Measurements from ENCODE around the gene FAM228B.

Gene FAM228B

GRCh38 chr2:24179683-24180082, 56.4 kb downstream of the FAM228B start:
- Histone ChIP-seq H3K9ac (ENCODE audit: low read depth, low read length, poor library complexity, severe bottlenecking) (no peak overlapping the region), H3K4me1 (ENCODE audit: insufficient read depth, low read length, poor library complexity, severe bottlenecking) (peaks cover 15% of the 10 kb centered on the region), H3K36me3 (ENCODE audit: insufficient read depth, low read length) (no peaks in the 10 kb centered on the region), H3K4me2 (ENCODE audit: low read depth, low read length, poor library complexity, severe bottlenecking) (peak overlapping the region; percentile 26), H3K79me2 (ENCODE audit: insufficient read depth, low read length) (no peaks in the 10 kb centered on the region), H3K4me3 (ENCODE audit: low read length, poor library complexity, severe bottlenecking) (peak overlapping the region; percentile 0), H4K20me1 (ENCODE audit: insufficient read depth, low read length, poor library complexity, severe bottlenecking) (no peaks in the 10 kb centered on the region), H2AFZ (ENCODE audit: low read length) (peak overlapping the region; percentile 58; the same call in 1 of the 2 replicates), H3K9me3 (ENCODE audit: insufficient read depth, low read depth, low read length) (no peaks in the 10 kb centered on the region), H3K27me3 (ENCODE audit: insufficient read depth, low read length, poor library complexity, severe bottlenecking) (no peaks in the 10 kb centered on the region), H3F3A (ENCODE audit: low read depth) (no peaks in the 10 kb centered on the region), H3K9me2 (replicated peaks; ENCODE audit: low read depth, low read length) (no peaks in the 10 kb centered on the region)
- TF ChIP-seq, protein P1, sequence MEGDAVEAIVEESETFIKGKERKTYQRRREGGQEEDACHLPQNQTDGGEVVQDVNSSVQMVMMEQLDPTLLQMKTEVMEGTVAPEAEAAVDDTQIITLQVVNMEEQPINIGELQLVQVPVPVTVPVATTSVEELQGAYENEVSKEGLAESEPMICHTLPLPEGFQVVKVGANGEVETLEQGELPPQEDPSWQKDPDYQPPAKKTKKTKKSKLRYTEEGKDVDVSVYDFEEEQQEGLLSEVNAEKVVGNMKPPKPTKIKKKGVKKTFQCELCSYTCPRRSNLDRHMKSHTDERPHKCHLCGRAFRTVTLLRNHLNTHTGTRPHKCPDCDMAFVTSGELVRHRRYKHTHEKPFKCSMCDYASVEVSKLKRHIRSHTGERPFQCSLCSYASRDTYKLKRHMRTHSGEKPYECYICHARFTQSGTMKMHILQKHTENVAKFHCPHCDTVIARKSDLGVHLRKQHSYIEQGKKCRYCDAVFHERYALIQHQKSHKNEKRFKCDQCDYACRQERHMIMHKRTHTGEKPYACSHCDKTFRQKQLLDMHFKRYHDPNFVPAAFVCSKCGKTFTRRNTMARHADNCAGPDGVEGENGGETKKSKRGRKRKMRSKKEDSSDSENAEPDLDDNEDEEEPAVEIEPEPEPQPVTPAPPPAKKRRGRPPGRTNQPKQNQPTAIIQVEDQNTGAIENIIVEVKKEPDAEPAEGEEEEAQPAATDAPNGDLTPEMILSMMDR (conservative IDR thresholded peaks at IDR 0.05; ENCODE audit: low read length), result no peak
- TF ChIP-seq EZH2phosphoT487 (IDR thresholded peaks at IDR 0.05; ENCODE audit: borderline replicate concordance), result no peak

DNA sequence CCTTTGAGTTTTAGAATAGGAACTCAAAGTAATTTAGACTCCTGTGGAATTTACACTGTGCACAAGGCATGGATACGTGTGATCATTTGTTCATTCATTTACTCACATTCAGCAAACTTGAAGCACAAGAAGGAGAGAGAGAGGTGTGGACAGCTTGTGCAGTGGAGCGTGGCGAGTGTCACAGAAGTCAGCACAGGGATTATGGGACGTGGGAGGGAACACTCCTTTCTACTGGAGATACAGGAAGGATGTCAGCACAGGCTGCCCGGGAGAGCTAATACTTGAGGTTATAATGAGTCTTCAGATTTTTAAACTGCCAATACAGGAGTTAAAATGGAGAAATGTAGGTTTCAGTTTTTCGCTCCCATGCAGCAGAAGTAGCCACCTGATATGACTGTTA, 58.6 kb downstream of the FAM228B start:
- Histone ChIP-seq H3F3A (ENCODE audit: low read depth) (no peaks in the 10 kb centered on the region), H3K4me2 (ENCODE audit: low read depth, low read length, poor library complexity, severe bottlenecking) (no peak overlapping the region), H2AFZ (ENCODE audit: low read length) (0 out of 2 replicates have a peak overlapping the region, but pooled peaks have one; percentile 27), H3K9ac (ENCODE audit: low read depth, low read length, poor library complexity, severe bottlenecking) (no peak overlapping the region), H4K20me1 (ENCODE audit: insufficient read depth, low read length, poor library complexity, severe bottlenecking) (no peaks in the 10 kb centered on the region), H3K9me2 (replicated peaks; ENCODE audit: low read depth, low read length) (no peaks in the 10 kb centered on the region), H3K4me3 (ENCODE audit: low read length, poor library complexity, severe bottlenecking) (no peak overlapping the region), H3K36me3 (ENCODE audit: insufficient read depth, low read length) (no peaks in the 10 kb centered on the region), H3K27me3 (ENCODE audit: insufficient read depth, low read length, poor library complexity, severe bottlenecking) (no peaks in the 10 kb centered on the region), H3K79me2 (ENCODE audit: insufficient read depth, low read length) (no peaks in the 10 kb centered on the region), H3K9me3 (ENCODE audit: insufficient read depth, low read depth, low read length) (no peaks in the 10 kb centered on the region), H3K4me1 (ENCODE audit: insufficient read depth, low read length, poor library complexity, severe bottlenecking) (peaks cover 15% of the 10 kb centered on the region)
- TF ChIP-seq EZH2phosphoT487 (IDR thresholded peaks at IDR 0.05; ENCODE audit: borderline replicate concordance), result no peak
- TF ChIP-seq, protein P1 (conservative IDR thresholded peaks at IDR 0.05; ENCODE audit: low read length), result no peak

DNA sequence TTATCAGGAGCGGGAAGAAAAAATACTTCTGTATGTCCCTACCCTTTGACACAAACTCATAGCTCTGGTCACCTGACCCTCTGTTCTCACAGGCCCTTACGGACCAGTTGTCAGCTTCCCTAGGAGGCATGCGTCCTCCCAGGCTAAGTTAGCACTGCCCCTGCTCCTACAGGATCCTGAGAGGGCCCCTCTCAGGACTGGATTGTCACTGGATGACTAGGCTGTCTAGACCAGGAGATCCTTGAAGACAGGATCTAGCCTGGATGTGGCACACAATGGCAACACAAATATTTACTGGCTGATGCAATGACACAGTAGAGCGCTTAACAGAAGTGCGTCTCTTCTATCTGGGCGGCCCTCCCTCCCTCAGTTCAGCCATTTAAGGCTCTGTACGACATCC, 59.2 kb downstream of the FAM228B start:
- Histone ChIP-seq H3K9me2 (replicated peaks; ENCODE audit: low read depth, low read length) (no peaks in the 10 kb centered on the region), H3K4me3 (ENCODE audit: low read length, poor library complexity, severe bottlenecking) (no peak overlapping the region), H4K20me1 (ENCODE audit: insufficient read depth, low read length, poor library complexity, severe bottlenecking) (no peaks in the 10 kb centered on the region), H3K9me3 (ENCODE audit: insufficient read depth, low read depth, low read length) (no peaks in the 10 kb centered on the region), H3K36me3 (ENCODE audit: insufficient read depth, low read length) (no peaks in the 10 kb centered on the region), H3K4me1 (ENCODE audit: insufficient read depth, low read length, poor library complexity, severe bottlenecking) (peaks cover 15% of the 10 kb centered on the region), H2AFZ (ENCODE audit: low read length) (0 out of 2 replicates have a peak overlapping the region, but pooled peaks have one; percentile 27), H3K9ac (ENCODE audit: low read depth, low read length, poor library complexity, severe bottlenecking) (no peak overlapping the region), H3K27me3 (ENCODE audit: insufficient read depth, low read length, poor library complexity, severe bottlenecking) (no peaks in the 10 kb centered on the region), H3K4me2 (ENCODE audit: low read depth, low read length, poor library complexity, severe bottlenecking) (no peak overlapping the region), H3K79me2 (ENCODE audit: insufficient read depth, low read length) (no peaks in the 10 kb centered on the region), H3F3A (ENCODE audit: low read depth) (no peaks in the 10 kb centered on the region)
- TF ChIP-seq, protein P1 (conservative IDR thresholded peaks at IDR 0.05; ENCODE audit: low read length), result no peak
- no peak for TF ChIP-seq EZH2phosphoT487 (IDR thresholded peaks at IDR 0.05; ENCODE audit: borderline replicate concordance)

All from Loucy (cell line).